GM19397 (cell line): ENCODE results near the gene SRGAP1.

Experiments
- ATAC-seq: cut with Tn5 transposase; IDR thresholded peaks from one replicate; pipeline ENCODE4 v1.9.1; 2021; ENCODE audit warnings: mild to moderate bottlenecking, moderate library complexity; ENCODE audit not compliant: unreplicated experiment

SRGAP1 gene

GRCh38 chr12:63931703-63932102, 87.2 kb downstream of the SRGAP1 start:
- ATAC-seq, result no peak

GRCh38 chr12:63934936-63935335, 90.4 kb downstream of the SRGAP1 start:
- no peak for ATAC-seq

- no peak for ATAC-seq
These were observed 90.9 kb downstream of the SRGAP1 start for GRCh38 chr12:63935361-63935760.

GRCh38 chr12:63937378-63938316, 93.1 kb downstream of the SRGAP1 start:
- no peak for ATAC-seq

- no peak for ATAC-seq
These were observed 96.0 kb downstream of the SRGAP1 start for GRCh38 chr12:63940310-63941005.

- no peak for ATAC-seq
These were observed 96.8 kb downstream of the SRGAP1 start for GRCh38 chr12:63941166-63941800.

- ATAC-seq, result no peak
These were observed 97.4 kb downstream of the SRGAP1 start for GRCh38 chr12:63941879-63942278.

GRCh38 chr12:63942464-63943241, 98.2 kb downstream of the SRGAP1 start:
- no peak for ATAC-seq

- ATAC-seq, result no peak
These were observed 99.6 kb downstream of the SRGAP1 start for GRCh38 chr12:63944034-63944579.

GRCh38 chr12:63944586-63945228, 100.2 kb downstream of the SRGAP1 start:
- ATAC-seq, result no peak

GRCh38 chr12:63945777-63946176, 101.3 kb downstream of the SRGAP1 start:
- ATAC-seq, result no peak

- ATAC-seq, result no peak
These were observed 103.7 kb downstream of the SRGAP1 start for GRCh38 chr12:63948211-63948610.

- no peak for ATAC-seq
These were observed 105.4 kb downstream of the SRGAP1 start for GRCh38 chr12:63949902-63950301.

GRCh38 chr12:63952995-63953394, 108.5 kb downstream of the SRGAP1 start:
- ATAC-seq, result no peak

- no peak for ATAC-seq
These were observed 111.5 kb downstream of the SRGAP1 start for GRCh38 chr12:63955831-63956666.

- ATAC-seq, result no peak
These were observed 113.0 kb downstream of the SRGAP1 start for GRCh38 chr12:63957496-63957895.

GRCh38 chr12:63958876-63959580, 114.5 kb downstream of the SRGAP1 start:
- ATAC-seq, result no peak

GRCh38 chr12:63961048-63961447, 116.5 kb downstream of the SRGAP1 start:
- ATAC-seq, result no peak

- ATAC-seq, result no peak
These were observed 117.0 kb downstream of the SRGAP1 start for GRCh38 chr12:63961543-63961942.
